GM12801 (cell line): Measurements from ENCODE around the gene CBFA2T3.

Experiments
- TF ChIP-seq, protein P1 (sequence below): IDR thresholded peaks from one replicate; pipeline ENCODE4 v1.5.1; 2011; ENCODE audit warnings: control low read depth; ENCODE audit not compliant: insufficient read length; ENCODE audit errors: extremely low read depth

The CBFA2T3 gene

DNA sequence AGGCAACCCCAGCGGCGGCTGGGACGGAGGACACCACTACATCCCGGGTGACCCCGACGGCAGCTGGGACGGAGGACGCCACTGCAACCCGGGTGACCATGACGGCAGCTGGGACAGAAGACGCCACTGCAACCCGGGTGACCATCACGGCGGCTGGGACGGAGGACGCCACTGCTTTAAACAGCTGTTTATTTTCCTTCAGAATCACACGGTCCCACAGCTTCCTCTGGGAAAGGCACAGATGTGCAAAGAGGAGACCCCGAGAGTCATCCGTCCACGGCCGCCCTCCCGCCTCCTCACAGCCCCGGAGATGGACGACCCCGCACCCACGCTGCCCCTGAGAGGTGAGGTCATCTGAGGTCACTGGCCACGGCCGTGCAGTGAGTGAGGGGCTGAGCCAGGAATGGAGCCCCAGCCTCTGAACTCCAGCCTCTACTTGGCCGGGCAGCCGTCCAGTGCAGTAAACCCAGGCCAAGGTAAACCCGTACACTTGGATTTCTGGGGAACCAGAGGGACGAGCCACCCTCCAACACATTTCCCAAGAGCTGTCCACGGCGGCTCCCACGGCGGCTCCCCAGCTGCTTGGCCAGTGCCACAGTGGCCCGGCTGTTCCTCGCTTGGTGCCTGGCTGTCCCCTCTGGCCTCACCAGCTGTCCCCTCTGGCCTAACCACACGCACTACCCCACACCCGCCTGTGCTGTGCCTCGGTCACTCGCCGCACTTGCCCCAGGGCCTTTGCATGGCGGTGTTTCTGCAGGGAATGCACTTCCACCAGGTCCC is 67.4 kb downstream of the CBFA2T3 start:
- TF ChIP-seq, protein P1, sequence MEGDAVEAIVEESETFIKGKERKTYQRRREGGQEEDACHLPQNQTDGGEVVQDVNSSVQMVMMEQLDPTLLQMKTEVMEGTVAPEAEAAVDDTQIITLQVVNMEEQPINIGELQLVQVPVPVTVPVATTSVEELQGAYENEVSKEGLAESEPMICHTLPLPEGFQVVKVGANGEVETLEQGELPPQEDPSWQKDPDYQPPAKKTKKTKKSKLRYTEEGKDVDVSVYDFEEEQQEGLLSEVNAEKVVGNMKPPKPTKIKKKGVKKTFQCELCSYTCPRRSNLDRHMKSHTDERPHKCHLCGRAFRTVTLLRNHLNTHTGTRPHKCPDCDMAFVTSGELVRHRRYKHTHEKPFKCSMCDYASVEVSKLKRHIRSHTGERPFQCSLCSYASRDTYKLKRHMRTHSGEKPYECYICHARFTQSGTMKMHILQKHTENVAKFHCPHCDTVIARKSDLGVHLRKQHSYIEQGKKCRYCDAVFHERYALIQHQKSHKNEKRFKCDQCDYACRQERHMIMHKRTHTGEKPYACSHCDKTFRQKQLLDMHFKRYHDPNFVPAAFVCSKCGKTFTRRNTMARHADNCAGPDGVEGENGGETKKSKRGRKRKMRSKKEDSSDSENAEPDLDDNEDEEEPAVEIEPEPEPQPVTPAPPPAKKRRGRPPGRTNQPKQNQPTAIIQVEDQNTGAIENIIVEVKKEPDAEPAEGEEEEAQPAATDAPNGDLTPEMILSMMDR: no peak

DNA sequence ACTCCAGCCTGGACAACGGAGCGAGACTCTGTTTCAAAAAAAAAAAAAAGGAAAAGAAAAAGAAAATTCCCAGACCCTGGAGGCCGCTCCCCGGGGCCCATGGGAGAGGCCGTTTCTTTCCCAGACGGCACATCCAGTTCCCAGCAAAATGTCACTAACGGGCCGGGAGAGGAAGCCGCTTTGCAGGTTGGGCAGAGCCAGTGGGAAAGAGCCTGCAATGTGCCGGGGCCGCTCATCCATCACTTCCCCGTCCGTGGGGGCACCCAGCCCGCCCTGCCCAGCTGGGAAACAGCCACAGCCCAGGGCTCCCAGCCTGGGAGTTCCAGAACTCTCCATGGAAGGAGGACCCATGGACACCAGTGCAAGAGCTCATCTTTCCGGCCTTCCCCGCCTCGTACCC is 68.7 kb downstream of the CBFA2T3 start:
- TF ChIP-seq, protein P1: no peak

DNA sequence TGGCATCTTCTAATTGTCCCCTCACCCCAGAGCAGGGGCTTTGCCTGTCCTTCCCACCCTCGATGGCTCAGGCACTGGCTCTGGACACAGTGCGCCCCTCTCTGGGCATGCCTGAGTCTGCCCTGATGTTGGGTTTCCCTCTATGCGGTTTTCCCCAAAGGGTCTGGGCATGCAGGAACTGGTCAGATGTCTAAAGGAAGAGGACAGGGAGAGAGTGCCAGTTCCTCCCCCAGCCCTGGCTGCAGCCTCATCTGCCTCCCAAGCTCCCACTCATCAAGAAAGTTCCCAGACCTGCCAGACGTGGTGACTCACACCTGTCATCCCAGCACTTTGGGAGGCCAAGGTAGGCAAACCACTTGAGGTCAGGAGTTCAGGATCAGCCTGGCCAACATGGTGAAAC is 69.2 kb downstream of the CBFA2T3 start:
- TF ChIP-seq, protein P1: no peak

DNA sequence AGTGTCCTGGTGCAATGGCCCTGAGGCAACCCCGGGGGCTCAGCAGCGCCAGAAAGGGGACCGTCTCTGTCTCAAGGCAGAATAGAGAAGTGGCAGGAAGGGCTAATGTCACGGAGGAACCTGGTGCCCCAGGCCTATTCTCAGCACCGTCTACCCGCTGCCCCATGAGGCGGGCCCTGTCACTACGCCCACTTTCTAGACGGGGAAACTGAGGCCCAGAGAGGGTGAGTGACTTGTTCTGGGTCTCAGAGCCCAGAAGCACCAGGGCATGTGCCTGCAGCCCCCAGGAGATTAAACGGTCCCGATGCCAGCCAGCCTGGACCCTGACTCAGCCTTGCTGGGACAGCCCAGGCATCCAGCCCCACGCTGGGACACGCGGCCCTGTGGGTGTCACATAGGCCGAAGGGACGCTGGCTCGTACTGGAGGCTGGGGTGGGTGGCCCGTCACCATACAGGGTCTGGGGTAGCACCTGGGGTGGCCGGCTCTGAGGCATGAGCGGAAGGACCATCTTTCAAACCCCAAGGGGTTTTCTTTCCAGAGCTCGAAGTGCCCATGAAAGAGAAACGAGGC is 70.4 kb downstream of the CBFA2T3 start:
- TF ChIP-seq, protein P1: no peak

DNA sequence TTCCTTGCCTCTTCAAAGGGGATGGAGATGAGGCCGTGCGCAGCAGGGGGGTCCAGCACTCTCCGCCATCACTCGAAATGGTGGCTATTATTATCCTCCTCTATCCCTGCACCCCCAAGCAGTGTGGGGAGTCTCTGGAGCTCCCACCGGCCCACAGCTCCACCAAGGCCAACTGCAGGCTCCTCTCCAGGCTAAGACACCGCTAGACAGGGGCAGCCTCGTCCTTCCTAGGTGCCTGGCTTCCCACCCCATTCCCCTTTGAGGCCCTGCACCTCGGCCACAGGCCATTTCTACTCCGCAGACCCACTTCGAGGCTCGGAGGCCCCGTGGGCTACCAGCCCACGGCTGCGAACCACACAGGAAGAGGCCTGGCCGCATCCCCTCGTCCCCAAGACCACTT is 71.0 kb downstream of the CBFA2T3 start:
- TF ChIP-seq, protein P1: no peak

DNA sequence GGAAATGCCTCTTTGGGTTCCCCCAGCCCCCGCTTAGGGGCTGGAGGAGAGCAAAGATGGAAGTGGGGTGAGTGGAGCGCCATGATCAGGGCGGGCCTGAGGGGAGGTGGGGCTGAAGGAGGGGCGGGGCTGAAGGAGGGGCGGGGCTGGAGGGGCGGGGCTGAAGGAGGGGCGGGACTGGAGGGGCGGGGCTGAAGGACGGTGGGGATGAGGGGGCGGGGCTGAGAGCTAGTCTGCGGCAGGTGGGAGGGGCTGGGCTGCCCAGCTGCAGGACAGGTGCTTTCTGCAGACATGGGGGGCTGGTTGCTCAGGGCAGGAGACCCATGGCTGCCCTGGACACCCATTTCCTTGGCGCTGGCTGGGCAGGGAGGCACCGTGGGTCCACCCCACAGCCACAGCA is 71.4 kb downstream of the CBFA2T3 start:
- TF ChIP-seq, protein P1: no peak

DNA sequence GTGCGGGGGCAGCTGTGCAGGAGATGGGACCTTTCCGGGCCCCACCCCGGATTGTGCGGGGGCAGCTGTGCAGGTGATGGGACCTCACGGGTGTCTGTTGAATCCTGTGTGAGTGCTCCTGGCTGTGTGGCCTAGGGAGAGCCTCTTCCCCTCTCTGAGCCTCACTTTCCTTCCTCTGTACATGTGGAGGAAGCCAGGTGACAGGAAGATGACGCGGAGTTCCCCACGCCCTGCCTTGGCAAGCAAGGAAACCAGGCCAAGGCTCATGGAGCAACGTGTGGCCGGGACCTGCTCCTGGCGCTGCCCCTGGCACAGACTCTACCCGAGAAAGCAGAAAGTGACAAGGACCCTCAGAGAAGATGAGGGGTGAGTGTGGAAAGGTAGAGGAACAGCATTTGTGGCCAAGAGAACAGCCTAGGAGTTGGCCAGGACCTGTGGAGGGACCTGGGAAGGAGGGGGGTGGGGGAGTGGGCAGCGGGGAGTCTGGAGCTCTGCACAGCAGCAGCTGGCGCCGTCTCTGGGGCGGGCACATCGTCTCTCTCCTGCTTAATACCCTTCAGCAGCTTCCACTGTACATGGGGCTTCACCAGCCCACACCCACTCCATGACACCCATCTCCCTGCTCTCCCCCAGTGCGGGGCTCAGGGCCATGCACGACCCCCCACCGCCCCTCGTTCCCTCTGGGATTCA is 72.2 kb downstream of the CBFA2T3 start:
- TF ChIP-seq, protein P1: no peak
